Neural progenitor cell (in vitro differentiated cells): ENCODE data around the gene PNMA6E. TPM values are rescaled to one million over a fixed set of nuclear protein-coding genes. Genes with fewer than 3 reads are reported as not detected.

ENCODE experiments used
- DNase-seq: peaks from one replicate; pipeline ENCODE4 v3.0.0-alpha.2; 2016; ENCODE audit warnings: low spot score
- H2AFZ ChIP-seq: fragments of 200-600 bp; sonication (generic); replicated peaks from 2 replicates; pipeline ENCODE4 v1.6.1; 2016; ENCODE audit warnings: antibody characterized with exemption
- H3F3A ChIP-seq: fragments of 200-600 bp; sonication (generic); 2 replicates; pipeline ENCODE4 v1.6.1; 2016; ENCODE audit warnings: antibody characterized with exemption, low read depth
- H3K27ac ChIP-seq: fragments of 200-600 bp; sonication (generic); 2 replicates; pipeline ENCODE4 v1.5.1; 2016; ENCODE audit warnings: mild to moderate bottlenecking
- H3K27me3 ChIP-seq: fragments of 200-600 bp; sonication (generic); 2 replicates; pipeline ENCODE4 v1.6.1; 2016; ENCODE audit warnings: mild to moderate bottlenecking, moderate library complexity
- H3K36me3 ChIP-seq: fragments of 200-600 bp; sonication (generic); 2 replicates; pipeline ENCODE4 v1.5.1; 2016
- H3K4me1 ChIP-seq: fragments of 200-600 bp; sonication (generic); 2 replicates; pipeline ENCODE4 v1.6.1; 2016; ENCODE audit warnings: mixed run types
- H3K4me2 ChIP-seq: fragments of 200-600 bp; sonication (generic); 2 replicates; pipeline ENCODE4 v1.6.1; 2016
- H3K4me3 ChIP-seq: fragments of 200-600 bp; sonication (generic); 2 replicates; pipeline ENCODE4 v1.5.1; 2016
- H3K79me2 ChIP-seq: fragments of 200-600 bp; sonication (generic); 2 replicates; pipeline ENCODE4 v1.6.1; 2016; ENCODE audit warnings: low read depth
- H3K9ac ChIP-seq: fragments of 200-600 bp; sonication (generic); 2 replicates; pipeline ENCODE4 v1.6.1; 2016
- H3K9me3 ChIP-seq: fragments of 200-600 bp; sonication (generic); 2 replicates; pipeline ENCODE4 v1.5.1; 2016; ENCODE audit warnings: low read depth
- H4K20me1 ChIP-seq: fragments of 200-600 bp; sonication (generic); 2 replicates; pipeline ENCODE4 v1.6.1; 2016; ENCODE audit warnings: low read depth
- H3K27ac Mint-ChIP-seq: 3 replicates; pipeline ENCODE4 v1.8.0; 2021; ENCODE audit warnings: mixed read lengths
- H3K27me3 Mint-ChIP-seq: 2 replicates; pipeline ENCODE4 v1.8.0; 2022; ENCODE audit warnings: low read depth, mild to moderate bottlenecking, inconsistent platforms, moderate library complexity, mixed read lengths; ENCODE audit not compliant: insufficient read depth
- H3K36me3 Mint-ChIP-seq: 3 replicates; pipeline ENCODE4 v1.8.0; 2021; ENCODE audit warnings: mixed read lengths
- H3K4me1 Mint-ChIP-seq: 3 replicates; pipeline ENCODE4 v1.8.0; 2021; ENCODE audit warnings: mixed read lengths
- H3K4me3 Mint-ChIP-seq: 3 replicates; pipeline ENCODE4 v1.8.0; 2021; ENCODE audit warnings: mild to moderate bottlenecking, moderate library complexity, mixed read lengths
- H3K9me3 Mint-ChIP-seq: 3 replicates; pipeline ENCODE4 v1.8.0; 2020; ENCODE audit warnings: mixed read lengths
- CTCF ChIP-seq: fragments of 200-600 bp; sonication (generic); IDR thresholded peaks from 2 replicates; pipeline ENCODE4 v1.5.1; 2017; ENCODE audit warnings: antibody characterized with exemption, mild to moderate bottlenecking
- EZH2 ChIP-seq: fragments of 200-600 bp; sonication (generic); IDR thresholded peaks from 2 replicates; pipeline ENCODE4 v1.6.1; 2017; ENCODE audit warnings: antibody characterized with exemption, mild to moderate bottlenecking, moderate library complexity
- EZH2phosphoT487 ChIP-seq: fragments of 200-600 bp; sonication (generic); IDR thresholded peaks from 2 replicates; pipeline ENCODE4 v1.6.1; 2017; ENCODE audit warnings: antibody characterized with exemption
- total RNA-seq: library from RNA; depleted of rRNA; stranded (reverse); fragments of >200 nt; gene quantifications from 2 replicates; pipeline ENCODE4 v1.2.3, GENCODE V29; 2015; ENCODE audit warnings: low replicate concordance

PNMA6E gene
- total RNA-seq, 1 donor from 2014 or later: not detected

GRCh38 chrX:153378607-153379006, 22.5 kb downstream of the PNMA6E start:
- Mint-ChIP-seq H3K4me1 (no peaks in the 10 kb centered on the region), H3K27me3 (peaks cover 7% of the 10 kb centered on the region), H3K27ac (no peak overlapping the region), H3K36me3 (no peaks in the 10 kb centered on the region), H3K4me3 (no peak overlapping the region), H3K9me3 (peaks cover 23% of the 10 kb centered on the region)
- no peak overlapping the region for H3K27ac ChIP-seq
- peaks cover 6% of the 10 kb centered on the region for H3K9me3 ChIP-seq
- peaks cover 12% of the 10 kb centered on the region for H3F3A ChIP-seq
- TF ChIP-seq EZH2phosphoT487 (no peak), CTCF (no peak), EZH2 (no peak)
- H3K4me2 ChIP-seq: no peak overlapping the region
- H3K4me1 ChIP-seq: no peaks in the 10 kb centered on the region
- H3K79me2 ChIP-seq: no peaks in the 10 kb centered on the region
- H3K27me3 ChIP-seq: no peaks in the 10 kb centered on the region
- DNase-seq: no peak
- H3K9ac ChIP-seq: no peak overlapping the region
- H3K36me3 ChIP-seq: no peaks in the 10 kb centered on the region
- no peak overlapping the region for H3K4me3 ChIP-seq
- no peak overlapping the region for H2AFZ ChIP-seq
- no peaks in the 10 kb centered on the region for H4K20me1 ChIP-seq

GRCh38 chrX:153377727-153378126, 23.4 kb downstream of the PNMA6E start:
- TF ChIP-seq EZH2 (no peak), CTCF (no peak), EZH2phosphoT487 (no peak)

GRCh38 chrX:153375571-153375970, 25.6 kb downstream of the PNMA6E start:
- Histone ChIP-seq H3K27me3 (no peaks in the 10 kb centered on the region), H3K4me1 (no peaks in the 10 kb centered on the region), H3F3A (no peaks in the 10 kb centered on the region), H3K9ac (no peak overlapping the region), H2AFZ (no peak overlapping the region), H3K4me2 (no peak overlapping the region), H3K36me3 (no peaks in the 10 kb centered on the region), H3K79me2 (no peaks in the 10 kb centered on the region), H3K9me3 (peaks cover 6% of the 10 kb centered on the region), H3K27ac (no peak overlapping the region), H3K4me3 (no peak overlapping the region), H4K20me1 (no peaks in the 10 kb centered on the region)
- Mint-ChIP-seq H3K9me3 (peaks cover 23% of the 10 kb centered on the region), H3K4me1 (no peaks in the 10 kb centered on the region), H3K36me3 (no peaks in the 10 kb centered on the region), H3K27me3 (peaks cover 7% of the 10 kb centered on the region), H3K27ac (no peak overlapping the region), H3K4me3 (no peak overlapping the region)
- DNase-seq: no peak
- TF ChIP-seq CTCF (no peak), EZH2 (no peak), EZH2phosphoT487 (no peak)

More at GRCh38 chrX:153377727-153378126, 23.4 kb downstream of the PNMA6E start:
- Histone ChIP-seq H3K36me3 (no peaks in the 10 kb centered on the region), H3K9ac (no peak overlapping the region), H3K9me3 (peaks cover 6% of the 10 kb centered on the region), H2AFZ (no peak overlapping the region), H3F3A (peaks cover 4% of the 10 kb centered on the region), H3K79me2 (no peaks in the 10 kb centered on the region), H3K4me2 (no peak overlapping the region), H3K4me3 (no peak overlapping the region), H3K27me3 (no peaks in the 10 kb centered on the region), H3K4me1 (no peaks in the 10 kb centered on the region), H4K20me1 (no peaks in the 10 kb centered on the region), H3K27ac (no peak overlapping the region)
- Mint-ChIP-seq H3K27me3 (peaks cover 7% of the 10 kb centered on the region), H3K9me3 (peaks cover 23% of the 10 kb centered on the region), H3K4me3 (no peak overlapping the region), H3K36me3 (no peaks in the 10 kb centered on the region), H3K27ac (no peak overlapping the region), H3K4me1 (no peaks in the 10 kb centered on the region)
- no peak for DNase-seq
